Thoracic aorta (tissue), 2 donors: ENCODE data around the gene PSAPL1. TPM values are rescaled to one million over a fixed set of nuclear protein-coding genes. Genes with fewer than 3 reads are reported as not detected.

Source experiments
- ATAC-seq: fragments of 150-250 bp; one replicate; pipeline ENCODE4 v1.8.0; 2017; ENCODE audit warnings: low read depth; ENCODE audit not compliant: insufficient number of reproducible peaks, low FRiP score
- DNase-seq: peaks from one replicate; pipeline ENCODE4 v3.0.0-alpha.2; 2020; ENCODE audit warnings: low spot score
- H3K27ac ChIP-seq, 2 donors: fragments of 200-600 bp; sonication (generic); 1 replicate in 1 of 2; 2 replicates in 1 of 2; pipeline ENCODE4 v1.5.1; 2016; ENCODE audit warnings: mild to moderate bottlenecking in 2 of 2, moderate library complexity in 2 of 2
- H3K27me3 ChIP-seq: fragments of 200-600 bp; sonication (generic); replicated peaks from 2 replicates; pipeline ENCODE4 v1.6.0; 2016; ENCODE audit warnings: mild to moderate bottlenecking; ENCODE audit not compliant: insufficient read depth
- H3K36me3 ChIP-seq: fragments of 200-600 bp; sonication (generic); one replicate; pipeline ENCODE4 v1.5.1; 2016
- H3K4me1 ChIP-seq, 2 donors: fragments of 200-600 bp; sonication (generic); 1 replicate in 1 of 2; 2 replicates in 1 of 2; pipeline versions ENCODE4 v1.5.1 to v1.6.0; 2016; ENCODE audit warnings: low read depth in 2 of 2, mild to moderate bottlenecking in 1 of 2; ENCODE audit not compliant: control insufficient read depth in 1 of 2
- H3K4me3 ChIP-seq: fragments of 200-600 bp; sonication (generic); 2 replicates; pipeline ENCODE4 v1.5.1; 2016; ENCODE audit warnings: mild to moderate bottlenecking
- H3K9me3 ChIP-seq: fragments of 200-600 bp; sonication (generic); 2 replicates; pipeline ENCODE4 v1.5.1; 2016
- CTCF ChIP-seq: fragments of 200-600 bp; sonication (generic); IDR thresholded peaks from one replicate; pipeline ENCODE4 v1.5.1; 2019; ENCODE audit warnings: antibody characterized with exemption
- total RNA-seq, 2 donors: library from RNA; depleted of rRNA; stranded (reverse); fragments of >200 nt; gene quantifications; one replicate each; pipeline versions ENCODE4 v1.1.0 to v1.2.3, GENCODE V29; 2016

The PSAPL1 gene
- total RNA-seq, 2 donors from 2014 or later, result 0.14 TPM; not detected in 1

- H3K4me3 ChIP-seq, result no peak overlapping the region
- H3K9me3 ChIP-seq, result no peaks in the 10 kb centered on the region
- H3K36me3 ChIP-seq, result no peaks in the 10 kb centered on the region
- H3K27me3 ChIP-seq, result no peaks in the 10 kb centered on the region
- ATAC-seq (no peak), DNase-seq (no peak)
- no peak for TF ChIP-seq CTCF
- H3K4me1 ChIP-seq, result no peaks in the 10 kb centered on the region
- H3K27ac ChIP-seq, result no peak overlapping the region
Measured at GRCh38 chr4:7430368-7430964, 4.3 kb downstream of the PSAPL1 start.

GRCh38 chr4:7429601-7430078 lies 5.1 kb downstream of the PSAPL1 start:
- Histone ChIP-seq H3K27ac (no peak overlapping the region), H3K27me3 (no peaks in the 10 kb centered on the region), H3K9me3 (no peaks in the 10 kb centered on the region), H3K36me3 (no peaks in the 10 kb centered on the region), H3K4me1 (no peaks in the 10 kb centered on the region), H3K4me3 (no peak overlapping the region)
- DNase-seq (no peak), ATAC-seq (no peak)
- TF ChIP-seq CTCF, result no peak

GRCh38 chr4:7429069-7429416 lies 5.7 kb downstream of the PSAPL1 start:
- Histone ChIP-seq H3K9me3 (no peaks in the 10 kb centered on the region), H3K4me3 (no peak overlapping the region), H3K27ac (no peak overlapping the region), H3K4me1 (no peaks in the 10 kb centered on the region), H3K36me3 (no peaks in the 10 kb centered on the region), H3K27me3 (no peaks in the 10 kb centered on the region)
- ATAC-seq (no peak), DNase-seq (no peak)
- no peak for TF ChIP-seq CTCF

GRCh38 chr4:7428261-7429068 lies 6.3 kb downstream of the PSAPL1 start:
- no peak for ATAC-seq
- Histone ChIP-seq H3K27ac (no peak overlapping the region), H3K27me3 (no peaks in the 10 kb centered on the region), H3K36me3 (no peaks in the 10 kb centered on the region), H3K9me3 (no peaks in the 10 kb centered on the region), H3K4me1 (no peaks in the 10 kb centered on the region), H3K4me3 (no peak overlapping the region)
- DNase-seq, result no peak
- TF ChIP-seq CTCF, result no peak

GRCh38 chr4:7427831-7428260 lies 6.9 kb downstream of the PSAPL1 start:
- H3K4me3 ChIP-seq, result no peak overlapping the region
- H3K27ac ChIP-seq, result no peak overlapping the region
- H3K4me1 ChIP-seq, result no peaks in the 10 kb centered on the region
- ATAC-seq, result no peak
- no peaks in the 10 kb centered on the region for H3K27me3 ChIP-seq
- H3K36me3 ChIP-seq, result no peaks in the 10 kb centered on the region
- H3K9me3 ChIP-seq, result no peaks in the 10 kb centered on the region
- no peak for DNase-seq
- no peak for TF ChIP-seq CTCF
